ENCODE data around the gene ANAPC1. TPM values are rescaled to one million over a fixed set of nuclear protein-coding genes. Genes with fewer than 3 reads are reported as not detected.

The ANAPC1 gene
- total RNA-seq, 6 experiments from 2014 or later: 14.4 to 40.3 (median 17.7) TPM

GRCh38 chr2:111898703-111899514, 14.9 kb upstream of the ANAPC1 start:
- Histone ChIP-seq H3K9me3 (no peaks in the 10 kb centered on the region), H3K27me3 (no peaks in the 10 kb centered on the region), H3K4me1 (peaks cover 0 to 32% (median 14%) of the 10 kb centered on the region in 4 donors), H3K4me3 (peak overlapping the region; percentile 67 to 82 (median 76)), H3K36me3 (no peaks in the 10 kb centered on the region), H3K27ac (peak overlapping the region; percentile 65 to 79 (median 65))
- WGBS (ENCODE audit: insufficient coverage, low coverage, low lambda C conversion rate, missing lambda C conversion rate): 0% methylated on average over 12 of the region's 70 CpGs
- DNase-seq (peak in 2 of 3 donors; percentile 53 to 64), ATAC-seq (peak; percentile 14 to 26 (median 22))
- intact Hi-C loops (cut with DNase I): no loop called here
- TF ChIP-seq POLR2A (IDR thresholded peaks at IDR 0.05) (no peak), CTCF (IDR thresholded peaks at IDR 0.05) (no peak)

GRCh38 chr2:111897924-111898702, 14.1 kb upstream of the ANAPC1 start, which contains the start of gene MERTK:
Gene MERTK (plus strand): TSS chr2:111898607. CDS start chr2:111898736, 129 bp downstream.
- intact Hi-C loops (cut with DNase I): no loop called here
- no peaks in the 10 kb centered on the region for H3K9me3 ChIP-seq
- H3K27ac ChIP-seq: peak within 1 kb of the TSS; percentile 65 to 79 (median 65)
- H3K27me3 ChIP-seq: no peaks in the 10 kb centered on the region
- H3K4me1 ChIP-seq: peaks cover 0 to 34% (median 16%) of the 10 kb centered on the region in 4 donors
- peak; percentile 88 for TF ChIP-seq POLR2A (IDR thresholded peaks at IDR 0.05)
- TF ChIP-seq CTCF (IDR thresholded peaks at IDR 0.05): peak; percentile 52 to 72 (median 62)
- ATAC-seq (peak; percentile 88 to 93 (median 89)), DNase-seq (peak; percentile 95)
- H3K4me3 ChIP-seq: peak within 1 kb of the TSS; percentile 67 to 82 (median 76)
- H3K36me3 ChIP-seq: no peaks in the 10 kb centered on the region
- 2% methylated on average over 38 of the region's 71 CpGs for WGBS (ENCODE audit: insufficient coverage, low coverage, low lambda C conversion rate, missing lambda C conversion rate)

- peak overlapping the region; percentile 67 to 82 (median 76) for H3K4me3 ChIP-seq
- ATAC-seq (no peak), DNase-seq (no peak)
- peaks cover 0 to 34% (median 15%) of the 10 kb centered on the region in 4 donors for H3K4me1 ChIP-seq
- H3K36me3 ChIP-seq: no peaks in the 10 kb centered on the region
- TF ChIP-seq POLR2A (IDR thresholded peaks at IDR 0.05): no peak
- no peak for TF ChIP-seq CTCF (IDR thresholded peaks at IDR 0.05)
- H3K27ac ChIP-seq: peak overlapping the region; percentile 62 to 68 (median 65)
- no peaks in the 10 kb centered on the region for H3K27me3 ChIP-seq
- WGBS (ENCODE audit: insufficient coverage, low coverage, low lambda C conversion rate, missing lambda C conversion rate): 4% methylated on average over 7 of the region's 7 CpGs
- intact Hi-C loops (cut with DNase I): no loop called here
- H3K9me3 ChIP-seq: no peaks in the 10 kb centered on the region
Observed at GRCh38 chr2:111897630-111897923, 13.6 kb upstream of the ANAPC1 start.

GRCh38 chr2:111896576-111896975, 12.6 kb upstream of the ANAPC1 start:
- Histone ChIP-seq H3K4me1 (peaks cover 0 to 34% (median 12%) of the 10 kb centered on the region in 4 donors), H3K9me3 (no peaks in the 10 kb centered on the region), H3K27me3 (no peaks in the 10 kb centered on the region), H3K36me3 (no peaks in the 10 kb centered on the region), H3K4me3 (no peak overlapping the region), H3K27ac (no peak overlapping the region)
- TF ChIP-seq POLR2A (IDR thresholded peaks at IDR 0.05) (no peak), CTCF (IDR thresholded peaks at IDR 0.05) (no peak)
- no peak for DNase-seq
- 93% methylated on average over 3 of the region's 6 CpGs for WGBS (ENCODE audit: insufficient coverage, low coverage, low lambda C conversion rate, missing lambda C conversion rate)
- no peak for ATAC-seq
- intact Hi-C loops (cut with DNase I): no loop called here

All from right lobe of liver (tissue), 6 donors.